K562 (cell line): ENCODE results near the gene HOXB6. TPM values are rescaled to one million over a fixed set of nuclear protein-coding genes. Genes with fewer than 3 reads are reported as not detected.

Experiments used
- ATAC-seq: fragments of 200-7000 bp; cut with Tn5 transposase; 3 replicates; pipeline ENCODE4 v1.9.1; 2020; ENCODE audit warnings: moderate library complexity
- BruUV-seq: library from RNA; stranded (reverse); fragments of 400-500 nt; replicated peaks from 2 replicates; lab custom pipeline; 2021; lab: Mats Ljungman, UMichigan
- CTCF ChIA-PET: fragments of 300-600 bp; formaldehyde crosslinking; extraction: SDS; loops from one replicate; lab custom pipeline; 2021; ENCODE audit warnings: low intra/inter-chr PET ratio; lab: Yijun Ruan, JAX
- POLR2A ChIA-PET: fragments of 300-600, 350-650 bp; sonication (Branson Sonifier 250); formaldehyde crosslinking; extraction: SDS; loops from one replicate; lab custom pipeline; 2021; ENCODE audit warnings: antibody characterized with exemption, inconsistent platforms; lab: Yijun Ruan, JAX
- DNase-seq, 4 experiments: peaks; one replicate each; pipeline versions ENCODE4 v3.0.0 to v3.0.0-alpha.2; 2011 to 2018; ENCODE audit warnings: low spot score in 3 of 4, mixed read lengths in 3 of 4; ENCODE audit errors: extremely low read depth in 1 of 4
- FAIRE-seq: peaks from 2 replicates; lab custom pipeline; 2011; peaks lifted over from hg19 to GRCh38; lab: Jason Lieb, UNC
- H2AFZ ChIP-seq: 2 replicates; pipeline ENCODE4 v1.6.0; 2011; ENCODE audit warnings: low read depth, low read length, control low read depth, inconsistent platforms
- H3K27ac ChIP-seq: fragments of 200-600 bp; 3 replicates; pipeline ENCODE4 v1.8.0; 2011; ENCODE audit warnings: low read depth, mild to moderate bottlenecking, control low read depth, inconsistent platforms, low read length, moderate library complexity, mixed read lengths; ENCODE audit errors: extremely low read depth
- H3K27me3 ChIP-seq, 2 experiments: fragments of 300-600 bp in 1 of 2; 2 replicates in 1 of 2; 3 replicates in 1 of 2; pipeline versions ENCODE4 v1.6.0 to v1.8.0; 2011; ENCODE audit warnings: inconsistent platforms in 2 of 2, low read length in 2 of 2, mild to moderate bottlenecking in 1 of 2, mixed read lengths in 1 of 2, moderate library complexity in 1 of 2; ENCODE audit not compliant: control insufficient read depth in 2 of 2, insufficient read depth in 2 of 2
- H3K36me3 ChIP-seq: fragments of 300-600 bp; 3 replicates; pipeline ENCODE4 v1.8.0; 2011; ENCODE audit warnings: mild to moderate bottlenecking, low read length, inconsistent platforms; ENCODE audit not compliant: control insufficient read depth, insufficient read depth
- H3K4me1 ChIP-seq, 2 experiments: fragments of 200-600 bp in 1 of 2; replicated peaks in 1 of 2; 2 replicates in 1 of 2; 3 replicates in 1 of 2; pipeline versions ENCODE4 v1.5.1 to v1.8.0; 2011; ENCODE audit warnings: inconsistent platforms in 2 of 2, low read length in 2 of 2, mild to moderate bottlenecking in 1 of 2, mixed read lengths in 1 of 2, moderate library complexity in 1 of 2; ENCODE audit not compliant: control insufficient read depth in 2 of 2, insufficient read depth in 2 of 2
- H3K4me2 ChIP-seq: 2 replicates; pipeline ENCODE4 v1.6.1; 2011; ENCODE audit warnings: low read length, control low read depth, inconsistent platforms, mixed read lengths; ENCODE audit not compliant: insufficient read depth
- H3K4me3 ChIP-seq: fragments of 200-600 bp; sonication (generic), shearing (Covaris generic); 2 replicates; pipeline ENCODE4 v1.5.1; 2016; ENCODE audit warnings: control low read depth, inconsistent platforms
- H3K79me2 ChIP-seq: fragments of 200-600 bp; 3 replicates; pipeline ENCODE4 v1.8.0; 2011; ENCODE audit warnings: low read length, inconsistent platforms; ENCODE audit not compliant: control insufficient read depth, insufficient read depth
- H3K9ac ChIP-seq, 2 experiments: 2 replicates each; pipeline versions ENCODE4 v1.6.0 to v1.6.1; 2011; ENCODE audit warnings: low read depth in 2 of 2, low read length in 2 of 2, control low read depth in 1 of 2, inconsistent platforms in 1 of 2, mild to moderate bottlenecking in 1 of 2, mixed read lengths in 1 of 2; ENCODE audit not compliant: insufficient read depth in 1 of 2
- H3K9me1 ChIP-seq: one replicate; pipeline ENCODE4 v1.6.0; 2011; ENCODE audit warnings: inconsistent platforms, mild to moderate bottlenecking, low read length, moderate library complexity; ENCODE audit not compliant: control insufficient read depth, insufficient read depth
- H3K9me3 ChIP-seq: replicated peaks from 2 replicates; pipeline ENCODE4 v1.5.1; 2011; ENCODE audit warnings: low read depth, low read length, inconsistent platforms; ENCODE audit not compliant: control insufficient read depth, insufficient read depth
- H4K20me1 ChIP-seq: replicated peaks from 2 replicates; pipeline ENCODE4 v1.6.1; 2011; ENCODE audit warnings: low read length, inconsistent platforms, mixed read lengths; ENCODE audit not compliant: control insufficient read depth, insufficient read depth
- DMBX1 ChIP-seq: fragments of 250-450 bp; sonication (Bioruptor Pico); IDR thresholded peaks from 2 replicates; pipeline ENCODE4 v1.8.0; 2022; ENCODE audit warnings: inconsistent platforms, mild to moderate bottlenecking, moderate library complexity, borderline replicate concordance
- EP400 ChIP-seq: fragments of 450-650 bp; IDR thresholded peaks from 2 replicates; pipeline ENCODE4 v1.6.1; 2017; ENCODE audit warnings: antibody characterized with exemption, mild to moderate bottlenecking, moderate library complexity
- FOXK2 ChIP-seq, 2 experiments: fragments of 450-650 bp; IDR thresholded peaks in 1 of 2; conservative IDR thresholded peaks in 1 of 2; 2 replicates each; pipeline ENCODE4 v1.6.1; 2016; ENCODE audit warnings: low read depth in 2 of 2, mild to moderate bottlenecking in 1 of 2
- HDAC2 ChIP-seq: fragments of 450-650 bp; IDR thresholded peaks from 2 replicates; pipeline ENCODE4 v1.6.1; 2016; ENCODE audit warnings: mild to moderate bottlenecking
- HNRNPL ChIP-seq: fragments of 200-400 bp; formaldehyde crosslinking; IDR thresholded peaks from 2 replicates; pipeline ENCODE4 v1.6.1; 2017; ENCODE audit warnings: low read depth, mild to moderate bottlenecking, low read length
- HSF4 ChIP-seq: fragments of 250-450 bp; sonication (Bioruptor Pico); IDR thresholded peaks from 2 replicates; pipeline ENCODE4 v2.1.2; 2022; ENCODE audit warnings: mild to moderate bottlenecking, moderate library complexity, borderline replicate concordance
- MECOM ChIP-seq: fragments of 250-450 bp; sonication (Bioruptor Pico); IDR thresholded peaks from 2 replicates; pipeline ENCODE4 v1.8.0; 2022; ENCODE audit warnings: inconsistent platforms
- PHB2 ChIP-seq: fragments of 450-650 bp; IDR thresholded peaks from 2 replicates; pipeline ENCODE4 v1.6.1; 2017; ENCODE audit warnings: low read depth
- SAFB2 ChIP-seq: fragments of 200-400 bp; formaldehyde crosslinking; IDR thresholded peaks from 2 replicates; pipeline ENCODE4 v1.6.1; 2018; ENCODE audit warnings: borderline replicate concordance, low read length, low read depth, moderate library complexity; ENCODE audit not compliant: severe bottlenecking
- SMAD4 ChIP-seq: fragments of 250-450 bp; sonication (Bioruptor Pico); conservative IDR thresholded peaks from 2 replicates; pipeline ENCODE4 v1.8.0; 2021; ENCODE audit warnings: inconsistent platforms, mild to moderate bottlenecking, moderate library complexity
- SNIP1 ChIP-seq: fragments of 450-650 bp; IDR thresholded peaks from 2 replicates; pipeline ENCODE4 v1.7.1; 2017; ENCODE audit warnings: low read depth, mild to moderate bottlenecking
- SPI1 ChIP-seq: IDR thresholded peaks from 2 replicates; pipeline ENCODE4 v1.6.1; 2011; ENCODE audit warnings: low read depth, low read length, control low read depth, borderline replicate concordance
- ZNF561 ChIP-seq: fragments of 450-650 bp; formaldehyde crosslinking; conservative IDR thresholded peaks from 2 replicates; pipeline ENCODE4 v1.4.0; 2020; ENCODE audit warnings: mild to moderate bottlenecking, moderate library complexity
- ZNF592 ChIP-seq: fragments of 450-650 bp; IDR thresholded peaks from 2 replicates; pipeline ENCODE4 v1.6.1; 2017; ENCODE audit warnings: antibody characterized with exemption, mild to moderate bottlenecking
- WGBS: fragments of 100-300 bp; shearing (Covaris generic); methylation state at CpG from one replicate; pipeline ENCODE4 v1.1.6; 2016; ENCODE audit warnings: low coverage, mixed read lengths; ENCODE audit not compliant: insufficient coverage; ENCODE audit errors: missing lambda C conversion rate; 5-methylcytosine and 5-hydroxymethylcytosine counted together
- in situ Hi-C: fragments of 300-500 bp; cut with MboI; formaldehyde crosslinking; loops from 4 replicates; pipeline ENCODE4 v1.15.0; 2018; ENCODE audit warnings: inconsistent platforms, mixed read lengths
- intact Hi-C: fragments of 100-400 bp; cut with micrococcal nuclease; formaldehyde crosslinking; loops from 2 replicates; pipeline ENCODE4 v1.14.2; 2022
- polyA plus RNA-seq, 8 experiments: library from polyadenylated mRNA; depleted of rRNA in 4 of 8; stranded (reverse) in 5 of 8; unstranded in 3 of 8; fragments of >200 nt; fragmentation: Nextera tagmentation in 2 of 8; fragmentation: Illumina TruSeq in 1 of 8; extraction: Ambion mirVana in 2 of 8; extraction: Trizol in 1 of 8; gene quantifications; 2 replicates each; pipeline versions ENCODE4 v1.2.1 to v1.2.3, GENCODE V29; 2011 to 2014; ENCODE audit warnings: inconsistent platforms in 1 of 8, missing spikeins in 1 of 8
- total RNA-seq, 7 experiments: library from RNA; depleted of rRNA in 6 of 7; stranded (reverse); fragments of >200 nt in 6 of 7; fragmentation: Illumina TruSeq in 2 of 7; extraction: Trizol in 2 of 7; gene quantifications; 2 replicates each; pipeline versions ENCODE4 v1.2.1 to v1.2.3, GENCODE V29; 2011 to 2021; ENCODE audit warnings: low replicate concordance in 1 of 7
- TF ChIP-seq, protein P1 (sequence below): fragments of 450-650 bp; conservative IDR thresholded peaks from 2 replicates; pipeline ENCODE4 v1.6.1; 2016; ENCODE audit warnings: missing genetic modification characterization, low read depth, mild to moderate bottlenecking, control low read depth, missing compliant biosample characterization

The HOXB6 gene
- total and polyA plus RNA-seq, 9 of the 15 experiments (the other 6 are each of a cell fraction or from before 2014, with no cell fraction given) = 1.2 to 14.8 (median 4.9) TPM

DNA sequence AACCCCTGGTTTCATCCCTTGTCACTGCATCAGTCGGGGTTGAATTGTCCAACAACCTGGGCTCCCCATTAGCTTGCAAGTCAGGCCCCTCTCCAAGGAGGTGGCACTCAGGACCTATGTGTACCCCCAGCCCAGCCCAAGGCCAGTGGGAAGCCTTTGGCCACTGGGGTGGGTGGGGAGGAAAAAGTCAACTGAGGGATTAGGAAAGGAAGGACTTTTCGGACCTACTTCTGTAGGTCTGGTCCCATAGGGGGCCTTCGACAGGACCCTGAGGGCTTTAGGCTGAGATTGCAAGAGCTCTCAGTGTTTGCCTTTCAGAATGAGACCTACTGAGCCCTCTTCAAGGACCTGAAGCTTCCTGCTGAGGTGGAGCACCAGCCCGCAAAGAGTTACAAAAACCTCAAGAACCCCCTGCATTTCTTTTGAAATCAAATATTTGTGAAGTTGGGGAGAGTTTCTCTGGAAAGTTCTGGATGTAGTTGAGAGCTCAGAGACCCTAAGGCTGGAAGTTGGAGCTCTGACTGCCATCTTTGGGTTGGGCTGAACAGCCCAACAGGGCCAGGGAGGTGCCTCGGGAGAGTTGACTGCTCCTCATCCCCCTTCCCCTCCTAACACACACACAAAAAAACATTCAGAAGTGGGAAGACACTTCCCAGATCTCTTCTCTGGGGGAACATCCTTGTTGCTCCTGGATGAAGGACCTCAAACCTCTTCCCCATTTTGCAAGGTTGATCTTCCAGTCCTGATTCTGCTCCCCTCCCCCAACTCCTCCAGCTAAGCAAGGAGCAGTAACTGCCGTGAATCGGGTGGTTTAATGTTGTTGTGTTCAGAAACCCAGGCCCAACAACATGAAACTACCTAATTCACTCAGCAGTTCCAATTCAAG lies 27.1 kb upstream of the HOXB6 start:
- peak overlapping the region; percentile 99 for H3K4me2 ChIP-seq
- H3K79me2 ChIP-seq = peaks cover 54% of the 10 kb centered on the region
- TF ChIP-seq ZNF592 (peak; percentile 85), EP400 (no peak), DMBX1 (CRISPR knock-in tag) (0 out of 2 replicates have a peak, but pooled peaks have one; percentile 33), SMAD4 (0 out of 2 replicates have a peak, but pooled peaks have one; percentile 28), MECOM (CRISPR knock-in tag) (0 out of 2 replicates have a peak, but pooled peaks have one; percentile 25), FOXK2 (conservative IDR thresholded peaks at IDR 0.05 in 1 of 2, IDR thresholded peaks at IDR 0.05 in 1 of 2; ENCODE audit: low read depth in 2 of 2) (0 out of 4 replicates have a peak, but pooled peaks of 1 of the 2 experiments have one; percentile 25), SNIP1 (no peak), SPI1 (peak; percentile 81), SAFB2 (no peak), HSF4 (CRISPR knock-in tag) (peak; percentile 46; the same call in 1 of the 2 replicates), PHB2 (no peak), HNRNPL (no peak), ZNF561 (CRISPR knock-in tag) (no peak), HDAC2 (no peak)
- TF ChIP-seq, protein P1, sequence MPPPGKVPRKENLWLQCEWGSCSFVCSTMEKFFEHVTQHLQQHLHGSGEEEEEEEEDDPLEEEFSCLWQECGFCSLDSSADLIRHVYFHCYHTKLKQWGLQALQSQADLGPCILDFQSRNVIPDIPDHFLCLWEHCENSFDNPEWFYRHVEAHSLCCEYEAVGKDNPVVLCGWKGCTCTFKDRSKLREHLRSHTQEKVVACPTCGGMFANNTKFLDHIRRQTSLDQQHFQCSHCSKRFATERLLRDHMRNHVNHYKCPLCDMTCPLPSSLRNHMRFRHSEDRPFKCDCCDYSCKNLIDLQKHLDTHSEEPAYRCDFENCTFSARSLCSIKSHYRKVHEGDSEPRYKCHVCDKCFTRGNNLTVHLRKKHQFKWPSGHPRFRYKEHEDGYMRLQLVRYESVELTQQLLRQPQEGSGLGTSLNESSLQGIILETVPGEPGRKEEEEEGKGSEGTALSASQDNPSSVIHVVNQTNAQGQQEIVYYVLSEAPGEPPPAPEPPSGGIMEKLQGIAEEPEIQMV (tag) = 0 out of 2 replicates have a peak, but pooled peaks have one; percentile 8

More for the DNA sequence above, 27.1 kb upstream of the HOXB6 start:
- ChIA-PET CTCF (no interaction called here), POLR2A (interaction anchor here (0.6 to 2.5 kb wide), 8 partner anchors 8 to 499 kb away, joined by 3 to 21 read pairs (median 4); no protein-coding TSS in a partner anchor)
- intact Hi-C loops (no loop called here), in situ Hi-C loops (no loop called here)
- Histone ChIP-seq H3K4me1 (peaks cover 51 to 73% of the 10 kb centered on the region in 2 experiments), H3K27ac (peak overlapping the region; percentile 97), H3K9me3 (no peaks in the 10 kb centered on the region), H3K4me3 (peak overlapping the region; percentile 97; the same call in 1 of the 2 replicates), H3K36me3 (peaks cover 10% of the 10 kb centered on the region; the same call in 1 of the 3 replicates), H4K20me1 (no peaks in the 10 kb centered on the region), H3K27me3 (no peaks in the 10 kb centered on the region), H3K9me1 (no peaks in the 10 kb centered on the region), H2AFZ (peak overlapping the region; percentile 80), H3K9ac (peak overlapping the region; percentile 82 to 95)
- DNase-seq (peak in 1 of 4 experiments; percentile 57), ATAC-seq (no peak), FAIRE-seq (no peak)
- BruUV-seq = no TSS peak
- 28% methylated on average over 7 of the region's 7 CpGs for WGBS
